Activated B cell treated with CpG ODN at 0.5 μM for 24 hours (primary cell): ENCODE measurements around the gene GBF1. TPM values are rescaled to one million over a fixed set of nuclear protein-coding genes. Genes with fewer than 3 reads are reported as not detected.

Experiments used
- ATAC-seq: fragments of 200-7000 bp; cut with Tn5 transposase; one replicate; pipeline ENCODE4 v1.10.0; 2021; ENCODE audit warnings: low read depth, mild to moderate bottlenecking, moderate library complexity
- CTCF ChIA-PET: fragments of 350-600 bp; sonication (Branson Sonifier 250); formaldehyde crosslinking; loops from one replicate; lab custom pipeline; 2021; ENCODE audit warnings: antibody characterized with exemption; lab: Charles Lee
- POLR2A ChIA-PET: fragments of 350-600 bp; sonication (Branson Sonifier 250); formaldehyde crosslinking; loops from one replicate; lab custom pipeline; 2021; ENCODE audit warnings: antibody characterized with exemption; lab: Charles Lee
- DNase-seq: peaks from one replicate; pipeline ENCODE4 v3.0.0; 2022
- H3K27ac Mint-ChIP-seq: one replicate; pipeline ENCODE4 v1.8.0; 2020; ENCODE audit warnings: mixed read lengths
- H3K27me3 Mint-ChIP-seq: one replicate; pipeline ENCODE4 v1.8.0; 2021; ENCODE audit warnings: mixed read lengths
- H3K36me3 Mint-ChIP-seq: one replicate; pipeline ENCODE4 v1.8.0; 2021; ENCODE audit warnings: low read depth, mixed read lengths
- H3K4me1 Mint-ChIP-seq: one replicate; pipeline ENCODE4 v1.8.0; 2021; ENCODE audit warnings: mixed read lengths
- H3K4me3 Mint-ChIP-seq: one replicate; pipeline ENCODE4 v1.8.0; 2020; ENCODE audit warnings: mild to moderate bottlenecking, mixed read lengths
- H3K9me3 Mint-ChIP-seq: one replicate; pipeline ENCODE4 v1.8.0; 2020; ENCODE audit warnings: mixed read lengths
- intact Hi-C: fragments of 100-400 bp; cut with micrococcal nuclease; formaldehyde crosslinking; loops from one replicate; pipeline ENCODE4 v1.15.1; 2024
- total RNA-seq: library from RNA; stranded (reverse); gene quantifications from 2 replicates; pipeline ENCODE4 v1.2.3, GENCODE V29; 2022
- TF ChIP-seq, protein P1 (sequence below): fragments of 200-600 bp; IDR thresholded peaks from one replicate; pipeline ENCODE4 v1.8.0; 2022; ENCODE audit warnings: antibody characterized with exemption, mild to moderate bottlenecking

Gene GBF1
- total RNA-seq, 1 donor from 2014 or later = 44.3 TPM

GRCh38 chr10:102425444-102425843 lies 180.1 kb downstream of the GBF1 start:
- intact Hi-C loops = no loop called here
- DNase-seq (no peak), ATAC-seq (no peak)
- CTCF ChIA-PET = no interaction called here
- no peak overlapping the region for H3K4me3 Mint-ChIP-seq
- TF ChIP-seq, protein P1, sequence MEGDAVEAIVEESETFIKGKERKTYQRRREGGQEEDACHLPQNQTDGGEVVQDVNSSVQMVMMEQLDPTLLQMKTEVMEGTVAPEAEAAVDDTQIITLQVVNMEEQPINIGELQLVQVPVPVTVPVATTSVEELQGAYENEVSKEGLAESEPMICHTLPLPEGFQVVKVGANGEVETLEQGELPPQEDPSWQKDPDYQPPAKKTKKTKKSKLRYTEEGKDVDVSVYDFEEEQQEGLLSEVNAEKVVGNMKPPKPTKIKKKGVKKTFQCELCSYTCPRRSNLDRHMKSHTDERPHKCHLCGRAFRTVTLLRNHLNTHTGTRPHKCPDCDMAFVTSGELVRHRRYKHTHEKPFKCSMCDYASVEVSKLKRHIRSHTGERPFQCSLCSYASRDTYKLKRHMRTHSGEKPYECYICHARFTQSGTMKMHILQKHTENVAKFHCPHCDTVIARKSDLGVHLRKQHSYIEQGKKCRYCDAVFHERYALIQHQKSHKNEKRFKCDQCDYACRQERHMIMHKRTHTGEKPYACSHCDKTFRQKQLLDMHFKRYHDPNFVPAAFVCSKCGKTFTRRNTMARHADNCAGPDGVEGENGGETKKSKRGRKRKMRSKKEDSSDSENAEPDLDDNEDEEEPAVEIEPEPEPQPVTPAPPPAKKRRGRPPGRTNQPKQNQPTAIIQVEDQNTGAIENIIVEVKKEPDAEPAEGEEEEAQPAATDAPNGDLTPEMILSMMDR = no peak
- H3K9me3 Mint-ChIP-seq = no peaks in the 10 kb centered on the region
- H3K27me3 Mint-ChIP-seq = no peaks in the 10 kb centered on the region
- H3K4me1 Mint-ChIP-seq = peaks cover 24% of the 10 kb centered on the region
- POLR2A ChIA-PET = interaction anchor here (1.1 to 6.2 kb wide), 2 partner anchors 25 to 36 kb away, joined by 3 to 305 read pairs; partner anchors contain the start of gene NFKB2
- H3K27ac Mint-ChIP-seq = no peak overlapping the region
- peaks cover 31% of the 10 kb centered on the region for H3K36me3 Mint-ChIP-seq

- H3K27me3 Mint-ChIP-seq = no peaks in the 10 kb centered on the region
- intact Hi-C loops = no loop called here
- H3K4me3 Mint-ChIP-seq = no peak overlapping the region
- ATAC-seq (no peak), DNase-seq (no peak)
- no peak overlapping the region for H3K27ac Mint-ChIP-seq
- ChIA-PET CTCF (interaction anchor here (0.8 to 1.3 kb wide), 2 partner anchors 23 to 157 kb away, joined by 3 read pairs; no protein-coding TSS in a partner anchor), POLR2A (interaction anchor here (1.1 kb wide), 1 partner anchor 35 kb away, joined by 3 read pairs; no protein-coding TSS in a partner anchor)
- TF ChIP-seq, protein P1 = no peak
- peaks cover 26% of the 10 kb centered on the region for H3K36me3 Mint-ChIP-seq
- H3K9me3 Mint-ChIP-seq = no peaks in the 10 kb centered on the region
- H3K4me1 Mint-ChIP-seq = peaks cover 24% of the 10 kb centered on the region
These were observed 181.5 kb downstream of the GBF1 start for GRCh38 chr10:102426803-102427287.

- Mint-ChIP-seq H3K4me1 (peaks cover 27% of the 10 kb centered on the region), H3K36me3 (peaks cover 17% of the 10 kb centered on the region), H3K4me3 (no peak overlapping the region), H3K27me3 (no peaks in the 10 kb centered on the region), H3K9me3 (no peaks in the 10 kb centered on the region), H3K27ac (no peak overlapping the region)
- TF ChIP-seq, protein P1 = no peak
- ATAC-seq = no peak
- DNase-seq = no peak
- ChIA-PET CTCF (no interaction called here), POLR2A (no interaction called here)
- intact Hi-C loops = no loop called here
These were observed 184.1 kb downstream of the GBF1 start for GRCh38 chr10:102429468-102429867.

DNA sequence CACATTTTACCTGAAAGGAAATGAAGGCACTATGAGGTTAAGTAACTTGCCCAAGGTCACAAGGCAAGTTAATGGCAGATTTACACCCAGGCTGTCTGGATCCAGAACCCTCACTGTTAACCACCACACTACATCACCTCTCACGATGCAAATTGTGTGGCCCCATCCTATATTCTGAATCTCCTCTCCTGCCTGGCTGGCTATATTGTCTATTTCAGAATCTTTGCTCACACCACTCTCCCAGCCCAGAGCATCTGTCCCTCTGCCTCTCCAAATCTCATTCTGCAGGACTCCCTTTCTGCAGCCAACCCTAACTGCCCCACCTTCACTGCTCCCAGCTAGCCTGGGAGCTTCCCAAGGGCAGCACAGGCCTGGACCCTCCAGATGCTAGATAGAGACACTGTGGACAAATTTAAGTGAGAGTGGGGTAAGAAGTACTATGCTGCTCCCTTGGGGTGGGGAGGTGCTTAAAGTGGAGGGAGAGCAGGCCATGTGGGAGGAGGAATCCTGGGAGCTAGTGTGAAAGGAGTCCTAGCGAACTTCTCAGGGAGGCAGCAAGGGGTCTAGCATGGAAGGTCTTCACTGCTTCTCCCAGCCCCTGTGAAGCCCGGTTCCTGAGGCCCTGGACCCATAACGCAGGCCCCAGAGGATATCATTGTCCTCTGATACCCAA lies 186.3 kb downstream of the GBF1 start:
- peak overlapping the region; percentile 75 for H3K27ac Mint-ChIP-seq

More for the DNA sequence above, 186.3 kb downstream of the GBF1 start:
- ATAC-seq (no peak), DNase-seq (no peak)
- Mint-ChIP-seq H3K27me3 (no peaks in the 10 kb centered on the region), H3K36me3 (peaks cover 11% of the 10 kb centered on the region), H3K4me3 (peak overlapping the region; percentile 93), H3K4me1 (peaks cover 43% of the 10 kb centered on the region), H3K9me3 (no peaks in the 10 kb centered on the region)
- ChIA-PET POLR2A (interaction anchor here (0.7 to 4.3 kb wide), 9 partner anchors 9 to 70 kb away, joined by 3 to 78 read pairs (median 12); partner anchors contain the start of genes ACTR1A, C10orf95, FBXL15 and NFKB2), CTCF (interaction anchor here (2.8 kb wide), 1 partner anchor 10 kb away, joined by 14 read pairs; the partner anchor contains the start of gene FBXL15)
- TF ChIP-seq, protein P1 = no peak
- intact Hi-C loops = loop anchor here (1.0 to 5.0 kb wide), 7 partner anchors 10 to 279 kb away; partner anchors contain the start of genes GBF1 and NOLC1

Other genes starting within 250 kb of the GBF1 start
- 26.8 and 35.4 TPM in 2 replicates for gene ARMH3, start 189.4 kb upstream of the GBF1 start, total RNA-seq
- gene HPS6, start 180.2 kb upstream of the GBF1 start, total RNA-seq = 22.8 and 23.0 TPM in 2 replicates
- 54.0 and 61.9 TPM in 2 replicates for gene LDB1, start 125.2 kb upstream of the GBF1 start, total RNA-seq
- gene PPRC1, start 112.5 kb upstream of the GBF1 start, total RNA-seq = 65.1 and 77.2 TPM in 2 replicates
- 95.1 and 106 TPM in 2 replicates for gene NOLC1, start 93.1 kb upstream of the GBF1 start, total RNA-seq
- gene ELOVL3, start 19.2 kb upstream of the GBF1 start, total RNA-seq = not detected in 2 replicates
- gene PITX3, start 4.0 kb upstream of the GBF1 start, total RNA-seq = not detected in 2 replicates
- gene NFKB2, start 150.2 kb downstream of the GBF1 start, total RNA-seq = 550 and 622 TPM in 2 replicates
- gene PSD, start 173.3 kb downstream of the GBF1 start, total RNA-seq = 1.4 and 1.5 TPM in 2 replicates
- gene FBXL15, start 175.3 kb downstream of the GBF1 start, total RNA-seq = 15.7 and 18.9 TPM in 2 replicates
- gene CUEDC2, start 187.0 kb downstream of the GBF1 start, total RNA-seq = 43.7 and 46.0 TPM in 2 replicates
- gene C10orf95, start 206.0 kb downstream of the GBF1 start, total RNA-seq = 0.35 and 0.51 TPM in 2 replicates